Measurements from ENCODE around the gene NBEA. TPM values are rescaled to one million over a fixed set of nuclear protein-coding genes. Genes with fewer than 3 reads are reported as not detected.

The NBEA gene
- total RNA-seq, 1 donor from 2014 or later: 6.6 TPM

DNA sequence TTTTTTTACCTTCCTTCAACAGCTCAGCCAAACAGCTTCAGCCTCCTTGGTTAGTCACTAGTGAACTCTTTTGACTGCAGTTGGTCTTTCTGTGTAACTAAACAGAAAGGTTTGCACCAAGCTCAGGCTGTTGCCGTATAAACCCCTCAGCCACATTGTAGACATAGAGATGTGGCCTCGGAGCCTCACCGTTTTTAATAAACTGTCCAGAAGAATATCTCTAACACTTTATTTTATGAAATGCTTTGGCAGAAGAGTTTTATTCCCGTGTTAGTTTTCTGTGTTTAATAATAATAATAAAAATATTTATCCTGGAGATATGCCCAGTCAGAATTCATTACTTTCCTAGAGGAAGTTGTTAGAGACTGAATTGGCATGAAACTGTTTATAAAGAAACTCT, 706.1 kb downstream of the NBEA start:
- H3K36me3 ChIP-seq: no peaks in the 10 kb centered on the region
- ATAC-seq: no peak
- no peak for DNase-seq
- intact Hi-C loops (cut with DNase I): no loop called here
- no peaks in the 10 kb centered on the region for H3K9me3 ChIP-seq
- H3K4me1 ChIP-seq: no peaks in the 10 kb centered on the region
- no peaks in the 10 kb centered on the region for H3K27me3 ChIP-seq (ENCODE audit: low read depth)
- TF ChIP-seq CTCF (IDR thresholded peaks at IDR 0.05): no peak
- H3K4me3 ChIP-seq: no peak overlapping the region
- H3K27ac ChIP-seq: no peak overlapping the region

- Histone ChIP-seq H3K4me3 (no peak overlapping the region), H3K27me3 (ENCODE audit: low read depth) (no peaks in the 10 kb centered on the region), H3K27ac (no peak overlapping the region), H3K9me3 (no peaks in the 10 kb centered on the region), H3K4me1 (no peaks in the 10 kb centered on the region), H3K36me3 (no peaks in the 10 kb centered on the region)
- TF ChIP-seq CTCF (IDR thresholded peaks at IDR 0.05): no peak
- intact Hi-C loops (cut with DNase I): no loop called here
- ATAC-seq: no peak
- DNase-seq: no peak
Observed at GRCh38 chr13:35649162-35649561, 707.1 kb downstream of the NBEA start.

GRCh38 chr13:35659796-35660195, 717.7 kb downstream of the NBEA start:
- no peak overlapping the region for H3K27ac ChIP-seq
- H3K27me3 ChIP-seq (ENCODE audit: low read depth): no peaks in the 10 kb centered on the region
- ATAC-seq (no peak), DNase-seq (no peak)
- TF ChIP-seq CTCF (IDR thresholded peaks at IDR 0.05): no peak
- intact Hi-C loops (cut with DNase I): no loop called here
- no peaks in the 10 kb centered on the region for H3K9me3 ChIP-seq
- no peaks in the 10 kb centered on the region for H3K4me1 ChIP-seq
- H3K4me3 ChIP-seq: no peak overlapping the region
- no peaks in the 10 kb centered on the region for H3K36me3 ChIP-seq

DNA sequence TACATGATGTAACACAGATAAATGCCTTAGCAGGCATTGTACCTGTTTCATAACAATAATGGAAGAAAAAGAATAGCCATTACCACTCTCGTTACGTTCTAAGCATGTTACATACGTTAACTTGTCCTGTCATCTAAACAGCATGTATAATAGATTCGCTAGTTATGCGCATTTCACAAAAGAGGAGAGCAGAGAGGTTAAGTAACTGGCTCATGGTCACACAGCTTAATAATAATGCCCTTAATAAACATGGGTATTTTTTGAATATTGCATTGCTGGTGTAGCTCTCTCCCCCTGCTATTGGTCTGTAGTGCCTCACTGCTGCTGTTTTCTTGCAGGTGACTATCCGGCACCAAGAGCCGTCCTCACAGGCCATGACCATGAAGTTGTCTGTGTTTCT, 722.7 kb downstream of the NBEA start:
- no peaks in the 10 kb centered on the region for H3K36me3 ChIP-seq
- TF ChIP-seq CTCF (IDR thresholded peaks at IDR 0.05): no peak
- H3K9me3 ChIP-seq: no peaks in the 10 kb centered on the region
- ATAC-seq (no peak), DNase-seq (no peak)
- H3K27ac ChIP-seq: no peak overlapping the region
- no peaks in the 10 kb centered on the region for H3K4me1 ChIP-seq
- no peak overlapping the region for H3K4me3 ChIP-seq
- intact Hi-C loops (cut with DNase I): no loop called here
- H3K27me3 ChIP-seq (ENCODE audit: low read depth): no peaks in the 10 kb centered on the region

- intact Hi-C loops (cut with DNase I): no loop called here
- ATAC-seq (no peak), DNase-seq (no peak)
- TF ChIP-seq CTCF (IDR thresholded peaks at IDR 0.05): no peak
- Histone ChIP-seq H3K4me1 (no peaks in the 10 kb centered on the region), H3K27me3 (ENCODE audit: low read depth) (no peaks in the 10 kb centered on the region), H3K4me3 (no peak overlapping the region), H3K27ac (no peak overlapping the region), H3K36me3 (no peaks in the 10 kb centered on the region), H3K9me3 (no peaks in the 10 kb centered on the region)
Observed at GRCh38 chr13:35669321-35669720, 727.3 kb downstream of the NBEA start.

GRCh38 chr13:35672611-35673010, 730.5 kb downstream of the NBEA start:
- H3K27ac ChIP-seq: no peak overlapping the region
- no peaks in the 10 kb centered on the region for H3K4me1 ChIP-seq
- no peak for TF ChIP-seq CTCF (IDR thresholded peaks at IDR 0.05)
- peaks cover 3% of the 10 kb centered on the region for H3K9me3 ChIP-seq
- intact Hi-C loops (cut with DNase I): no loop called here
- no peak for DNase-seq
- no peak for ATAC-seq
- no peaks in the 10 kb centered on the region for H3K27me3 ChIP-seq (ENCODE audit: low read depth)
- no peaks in the 10 kb centered on the region for H3K36me3 ChIP-seq
- H3K4me3 ChIP-seq: no peak overlapping the region
